GM23338 (cell line): ENCODE results near the gene BMPER. TPM values are rescaled to one million over a fixed set of nuclear protein-coding genes. Genes with fewer than 3 reads are reported as not detected.

Source experiments
- ATAC-seq: fragments of 200-7000 bp; cut with Tn5 transposase; 3 replicates; pipeline ENCODE4 v1.9.1; 2020
- DNase-seq: peaks from one replicate; pipeline ENCODE4 v3.0.0-alpha.2; 2015; ENCODE audit warnings: low spot score
- H2AFZ ChIP-seq: fragments of 200-600 bp; sonication (generic); 2 replicates; pipeline ENCODE4 v1.8.0; 2016; ENCODE audit warnings: antibody characterized with exemption, mild to moderate bottlenecking, moderate library complexity
- H3F3A ChIP-seq: fragments of 200-600 bp; sonication (generic); replicated peaks from 2 replicates; pipeline ENCODE4 v1.8.0; 2017; ENCODE audit warnings: antibody characterized with exemption, mixed run types, low read depth
- H3K27ac ChIP-seq: fragments of 200-600 bp; sonication (generic); 2 replicates; pipeline ENCODE4 v1.6.1; 2016; ENCODE audit warnings: low read depth
- H3K27me3 ChIP-seq: fragments of 200-600 bp; sonication (generic); 2 replicates; pipeline ENCODE4 v1.8.0; 2016; ENCODE audit warnings: mild to moderate bottlenecking, mixed run types, moderate library complexity; ENCODE audit not compliant: insufficient read depth
- H3K36me3 ChIP-seq: fragments of 200-600 bp; sonication (generic); 2 replicates; pipeline ENCODE4 v1.8.0; 2016; ENCODE audit warnings: mild to moderate bottlenecking; ENCODE audit not compliant: insufficient read depth
- H3K4me1 ChIP-seq: fragments of 200-600 bp; sonication (generic); 2 replicates; pipeline ENCODE4 v1.8.0; 2016; ENCODE audit warnings: mild to moderate bottlenecking, moderate library complexity; ENCODE audit not compliant: insufficient read depth
- H3K4me2 ChIP-seq: fragments of 200-600 bp; sonication (generic); 2 replicates; pipeline ENCODE4 v1.7.1; 2017; ENCODE audit warnings: mixed run types
- H3K4me3 ChIP-seq: fragments of 200-600 bp; sonication (generic); 2 replicates; pipeline ENCODE4 v1.6.1; 2016; ENCODE audit warnings: mixed run types
- H3K79me2 ChIP-seq: fragments of 200-600 bp; sonication (generic); replicated peaks from 2 replicates; pipeline ENCODE4 v1.8.0; 2017; ENCODE audit warnings: mild to moderate bottlenecking; ENCODE audit not compliant: insufficient read depth
- H3K9me2 ChIP-seq: fragments of 200-600 bp; sonication (generic); 2 replicates; pipeline ENCODE4 v1.8.0; 2017; ENCODE audit not compliant: insufficient read depth
- H4K20me1 ChIP-seq: fragments of 200-600 bp; sonication (generic); replicated peaks from 2 replicates; pipeline ENCODE4 v1.8.0; 2017; ENCODE audit warnings: mild to moderate bottlenecking; ENCODE audit not compliant: insufficient read depth
- H3K27ac Mint-ChIP-seq: 2 replicates; pipeline ENCODE4 v1.8.0; 2020; ENCODE audit warnings: inconsistent platforms, mild to moderate bottlenecking, moderate library complexity, mixed read lengths
- H3K27me3 Mint-ChIP-seq: 3 replicates; pipeline ENCODE4 v1.8.0; 2022; ENCODE audit warnings: low read depth, mild to moderate bottlenecking, moderate library complexity, mixed read lengths, inconsistent platforms; ENCODE audit not compliant: insufficient read depth, poor library complexity
- H3K36me3 Mint-ChIP-seq: 3 replicates; pipeline ENCODE4 v1.8.0; 2021; ENCODE audit warnings: low read depth, mild to moderate bottlenecking, inconsistent platforms, moderate library complexity, mixed read lengths
- H3K4me1 Mint-ChIP-seq: 3 replicates; pipeline ENCODE4 v1.8.0; 2020; ENCODE audit warnings: mild to moderate bottlenecking, inconsistent platforms, mixed read lengths
- H3K4me3 Mint-ChIP-seq: 3 replicates; pipeline ENCODE4 v1.8.0; 2021; ENCODE audit warnings: moderate library complexity, mild to moderate bottlenecking, inconsistent platforms, mixed read lengths
- H3K9me3 Mint-ChIP-seq: 3 replicates; pipeline ENCODE4 v1.8.0; 2020; ENCODE audit warnings: moderate library complexity, mild to moderate bottlenecking, inconsistent platforms, mixed read lengths
- ETS1 ChIP-seq: IDR thresholded peaks from 2 replicates; pipeline ENCODE4 v1.6.1; 2016; ENCODE audit warnings: antibody characterized with exemption
- EZH2phosphoT487 ChIP-seq: fragments of 200-600 bp; sonication (generic); IDR thresholded peaks from one replicate; pipeline ENCODE4 v1.8.1; 2018; ENCODE audit warnings: antibody characterized with exemption; ENCODE audit not compliant: unreplicated experiment
- JUNB ChIP-seq: IDR thresholded peaks from one replicate; pipeline ENCODE4 v1.6.1; 2016; ENCODE audit warnings: antibody characterized with exemption; ENCODE audit not compliant: unreplicated experiment
- NANOG ChIP-seq: IDR thresholded peaks from 2 replicates; pipeline ENCODE4 v1.6.1; 2016; ENCODE audit warnings: antibody characterized with exemption, borderline replicate concordance
- POLR2AphosphoS5 ChIP-seq: IDR thresholded peaks from 2 replicates; pipeline ENCODE4 v1.6.1; 2016; ENCODE audit warnings: antibody characterized with exemption, low read depth
- STAT1 ChIP-seq: IDR thresholded peaks from one replicate; pipeline ENCODE4 v1.6.1; 2016; ENCODE audit warnings: antibody characterized with exemption; ENCODE audit not compliant: unreplicated experiment
- ZNF331 ChIP-seq: fragments of 250-450 bp; sonication (Bioruptor Pico); IDR thresholded peaks from 2 replicates; pipeline ENCODE4 v1.5.0; 2020; ENCODE audit warnings: low read depth, mild to moderate bottlenecking, moderate library complexity
- ZNF462 ChIP-seq: fragments of 250-450 bp; sonication (Bioruptor Pico); IDR thresholded peaks from 2 replicates; pipeline ENCODE4 v1.5.0; 2020; ENCODE audit warnings: mild to moderate bottlenecking, moderate library complexity
- polyA plus RNA-seq: library from polyadenylated mRNA; unstranded; fragments of >200 nt; fragmentation: Nextera tagmentation; extraction: Ambion mirVana; gene quantifications from 2 replicates; pipeline ENCODE4 v1.2.1, GENCODE V29; 2016
- total RNA-seq: library from RNA; depleted of rRNA; stranded (reverse); fragments of >200 nt; shearing (Covaris generic); gene quantifications from 2 replicates; pipeline ENCODE4 v1.2.3, GENCODE V29; 2014

Gene BMPER
- total and polyA plus RNA-seq, 2 experiments from 2014 or later, result 0.53 to 1.4 TPM

GRCh38 chr7:33950047-33950714, 44.8 kb downstream of the BMPER start (continued):
- TF ChIP-seq ZNF462 (no peak), NANOG (no peak), ZNF331 (CRISPR knock-in tag) (no peak), ETS1 (no peak)

GRCh38 chr7:33952824-33953223, 47.5 kb downstream of the BMPER start:
- H2AFZ ChIP-seq, result no peak overlapping the region
- no peak for ATAC-seq

More at GRCh38 chr7:33952824-33953223, 47.5 kb downstream of the BMPER start:
- Mint-ChIP-seq H3K27me3 (peaks cover 2% of the 10 kb centered on the region), H3K27ac (no peak overlapping the region), H3K4me3 (no peak overlapping the region), H3K4me1 (peaks cover 3% of the 10 kb centered on the region; the same call in 1 of the 3 replicates), H3K36me3 (no peaks in the 10 kb centered on the region), H3K9me3 (no peaks in the 10 kb centered on the region; the same call in 2 of the 3 replicates)
- no peaks in the 10 kb centered on the region for H4K20me1 ChIP-seq
- TF ChIP-seq POLR2AphosphoS5 (no peak), ZNF331 (CRISPR knock-in tag) (no peak), STAT1 (no peak), JUNB (no peak), EZH2phosphoT487 (no peak)
- H3F3A ChIP-seq, result no peaks in the 10 kb centered on the region
- no peak overlapping the region for H3K4me2 ChIP-seq
- H3K4me1 ChIP-seq, result no peaks in the 10 kb centered on the region
- no peak for DNase-seq
- no peaks in the 10 kb centered on the region for H3K27me3 ChIP-seq
- peaks cover 7% of the 10 kb centered on the region for H3K9me2 ChIP-seq
- H3K4me3 ChIP-seq, result no peak overlapping the region
- no peaks in the 10 kb centered on the region for H3K79me2 ChIP-seq
- no peak overlapping the region for H3K27ac ChIP-seq
- H3K36me3 ChIP-seq, result no peaks in the 10 kb centered on the region
